PC-9 (cell line): Measurements from ENCODE around the gene TMEM123.

Source experiments
- EZH2 ChIP-seq: fragments of 200-600 bp; sonication (generic); IDR thresholded peaks from 2 replicates; pipeline ENCODE4 v1.8.0; 2017; ENCODE audit warnings: antibody characterized with exemption, low read depth
- TF ChIP-seq, protein P1 (sequence below): fragments of 200-600 bp; sonication (generic); conservative IDR thresholded peaks from 2 replicates; pipeline ENCODE4 v1.6.1; 2017; ENCODE audit warnings: mixed run types, antibody characterized with exemption, mild to moderate bottlenecking, moderate library complexity

- TF ChIP-seq, protein P1, sequence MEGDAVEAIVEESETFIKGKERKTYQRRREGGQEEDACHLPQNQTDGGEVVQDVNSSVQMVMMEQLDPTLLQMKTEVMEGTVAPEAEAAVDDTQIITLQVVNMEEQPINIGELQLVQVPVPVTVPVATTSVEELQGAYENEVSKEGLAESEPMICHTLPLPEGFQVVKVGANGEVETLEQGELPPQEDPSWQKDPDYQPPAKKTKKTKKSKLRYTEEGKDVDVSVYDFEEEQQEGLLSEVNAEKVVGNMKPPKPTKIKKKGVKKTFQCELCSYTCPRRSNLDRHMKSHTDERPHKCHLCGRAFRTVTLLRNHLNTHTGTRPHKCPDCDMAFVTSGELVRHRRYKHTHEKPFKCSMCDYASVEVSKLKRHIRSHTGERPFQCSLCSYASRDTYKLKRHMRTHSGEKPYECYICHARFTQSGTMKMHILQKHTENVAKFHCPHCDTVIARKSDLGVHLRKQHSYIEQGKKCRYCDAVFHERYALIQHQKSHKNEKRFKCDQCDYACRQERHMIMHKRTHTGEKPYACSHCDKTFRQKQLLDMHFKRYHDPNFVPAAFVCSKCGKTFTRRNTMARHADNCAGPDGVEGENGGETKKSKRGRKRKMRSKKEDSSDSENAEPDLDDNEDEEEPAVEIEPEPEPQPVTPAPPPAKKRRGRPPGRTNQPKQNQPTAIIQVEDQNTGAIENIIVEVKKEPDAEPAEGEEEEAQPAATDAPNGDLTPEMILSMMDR: no peak
- TF ChIP-seq EZH2: no peak
These were observed 1.4 kb upstream of the TMEM123 start for GRCh38 chr11:102453921-102454320.
